Stimulated activated CD8-positive, alpha-beta memory T cell treated with anti-CD3 and anti-CD28 coated beads, Interleukin-15, amount 100 ng/mL, for 4 hours (primary cell): ENCODE results near the gene UCMA.
A peak's percentile ranks its signal among the peaks of the same experiment; 100 is the strongest.
"Not testable (repeated sequence)": the region's sequence is repeated elsewhere in the genome, so short reads cannot be mapped to it uniquely, and the experiment has no call there.

Experiments
- DNase-seq, 2 donors: peaks; one replicate each; pipeline ENCODE4 v3.0.0-alpha.2; 2020; ENCODE audit warnings: low read depth in 2 of 2

UCMA gene, protein sequence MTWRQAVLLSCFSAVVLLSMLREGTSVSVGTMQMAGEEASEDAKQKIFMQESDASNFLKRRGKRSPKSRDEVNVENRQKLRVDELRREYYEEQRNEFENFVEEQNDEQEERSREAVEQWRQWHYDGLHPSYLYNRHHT

DNA sequence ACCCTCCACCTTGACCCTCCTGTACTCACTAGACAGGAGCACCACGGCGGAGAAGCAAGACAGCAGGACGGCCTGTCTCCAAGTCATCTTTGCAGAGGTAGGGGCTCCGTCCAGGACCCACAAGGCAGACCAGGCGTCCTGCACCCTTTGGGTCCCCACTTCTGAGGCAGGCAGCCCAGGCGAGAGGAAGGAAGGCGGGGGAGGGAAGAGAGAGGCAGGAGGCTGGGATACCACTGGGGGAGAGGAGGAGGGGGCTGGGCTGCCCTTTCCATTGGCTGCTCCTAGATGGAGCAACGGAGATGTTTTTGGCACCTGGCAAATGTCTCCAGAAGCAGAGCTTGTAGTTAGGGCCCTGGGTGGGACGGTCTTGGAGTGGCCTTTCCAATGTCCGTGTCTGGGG, at the start of gene UCMA:
UCMA (minus strand) TSS at position 203 of the 400 bp plus-strand sequence; CDS start at position 87, 116 bp downstream.
- no peak for DNase-seq

DNA sequence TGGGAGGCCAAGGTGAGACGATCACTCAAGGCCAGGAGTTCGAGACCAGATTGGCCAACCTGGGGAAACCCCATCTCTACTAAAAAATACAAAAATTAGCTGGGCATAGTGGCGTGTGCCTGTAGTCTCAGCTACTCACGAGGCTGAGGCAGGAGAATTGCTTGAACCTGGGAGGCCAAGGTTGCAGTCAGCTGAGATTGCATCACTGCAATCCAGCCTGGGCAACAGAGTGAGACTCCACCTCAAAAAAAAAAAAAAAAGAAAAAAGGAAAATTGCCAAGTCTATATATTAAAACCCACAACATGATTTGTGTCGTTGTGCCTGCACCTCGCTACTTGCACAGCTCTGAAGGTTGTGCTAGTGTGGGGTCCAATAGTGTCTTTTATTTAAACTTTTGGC, 48.2 kb upstream of the UCMA start:
- DNase-seq = not testable (repeated sequence)

DNA sequence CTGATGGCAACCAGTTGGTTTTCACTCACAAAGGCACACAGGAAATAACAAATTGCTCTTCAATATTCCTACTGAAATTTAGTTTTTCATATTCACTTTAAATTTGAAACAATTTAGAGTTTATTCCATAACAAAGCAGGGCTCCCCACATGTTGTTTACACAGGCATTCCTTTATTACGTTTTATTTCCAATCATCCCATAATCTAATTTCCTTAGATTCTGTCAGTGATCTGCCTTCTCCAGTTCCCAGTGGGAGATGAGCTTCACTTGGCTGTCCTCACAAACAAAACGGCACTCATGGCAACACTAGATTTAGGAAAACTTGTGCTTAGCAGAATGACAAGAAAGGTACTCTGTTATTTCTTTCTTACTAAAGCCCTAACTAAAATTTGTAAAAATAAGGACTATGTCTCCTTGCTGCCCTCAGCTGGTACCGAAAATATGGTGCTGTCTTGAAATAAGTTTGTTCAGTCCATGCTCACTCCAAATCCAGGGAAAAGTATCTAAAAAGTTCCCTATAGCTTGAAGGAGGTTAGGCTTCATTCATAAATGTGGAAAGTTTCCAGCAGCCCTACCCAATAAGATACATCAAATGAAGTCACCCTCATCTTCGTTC, 42.7 kb upstream of the UCMA start:
- DNase-seq = no peak

DNA sequence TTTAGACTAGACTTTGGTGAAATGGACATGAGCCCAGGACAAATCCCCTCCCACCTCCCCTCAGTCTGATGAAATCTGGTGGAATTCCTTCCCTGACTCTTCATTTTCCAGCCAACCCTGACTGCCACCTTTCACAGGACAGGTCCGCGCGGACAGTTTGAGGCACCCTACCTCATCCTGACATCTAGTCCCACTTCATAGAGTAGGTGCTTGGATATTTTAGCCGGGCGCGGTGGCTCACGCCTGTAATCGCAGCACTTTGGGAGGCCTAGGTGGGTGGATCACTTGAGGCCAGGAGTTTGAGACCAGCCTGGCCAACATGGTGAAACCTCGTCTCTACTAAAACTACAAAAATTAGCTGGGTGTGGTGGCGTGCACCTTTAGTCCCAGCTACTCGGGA, 42.0 kb upstream of the UCMA start:
- not testable (repeated sequence) for DNase-seq

DNA sequence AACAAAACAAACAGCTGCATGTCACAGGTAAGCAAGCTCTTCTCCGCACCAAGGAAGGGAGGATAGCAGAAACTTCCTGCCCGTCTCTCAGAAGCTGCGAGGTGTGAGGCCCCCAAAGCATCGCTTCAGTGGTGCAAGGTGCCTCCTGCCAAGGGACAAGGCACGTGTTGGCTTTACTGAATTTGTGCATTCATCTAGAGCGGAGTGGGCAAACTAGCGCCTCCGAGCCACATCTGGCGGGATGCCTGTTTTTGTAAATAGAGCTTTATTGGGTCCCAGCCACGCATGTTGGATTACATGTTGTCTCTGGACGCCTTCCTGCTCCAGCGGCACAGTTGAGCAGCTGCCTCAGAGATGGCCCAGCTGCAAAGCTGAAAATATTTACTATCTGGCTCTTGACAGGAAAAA, 38.0 kb upstream of the UCMA start:
- no peak for DNase-seq

DNA sequence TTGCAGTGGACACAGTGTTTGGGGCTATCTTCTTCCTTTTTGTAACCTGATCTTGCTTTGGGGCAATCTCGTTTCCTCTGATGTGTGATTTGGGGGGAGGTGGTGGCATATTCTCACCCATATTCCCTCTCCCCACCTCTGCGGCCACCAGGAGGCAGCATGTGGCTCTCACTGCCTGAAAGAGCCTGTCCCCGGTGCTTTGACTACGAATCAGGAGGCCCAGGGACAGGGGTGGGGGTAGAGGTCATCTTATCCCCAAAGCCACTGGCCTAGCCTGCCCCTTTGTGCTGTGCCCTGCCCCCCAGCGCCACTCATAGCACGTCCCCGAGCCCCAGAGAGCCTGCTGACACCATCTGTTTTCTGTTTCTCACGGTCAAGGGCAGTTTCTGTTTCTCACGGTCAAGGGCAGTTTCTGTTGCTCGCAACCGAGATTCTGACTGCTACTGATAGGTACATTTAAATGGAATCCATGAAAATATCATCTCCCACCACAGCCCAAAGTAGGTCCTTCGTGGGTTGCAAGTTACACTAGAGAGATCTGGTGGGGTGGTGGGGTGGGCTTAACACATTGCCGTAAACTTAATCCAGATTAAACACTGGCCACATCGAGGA, 37.5 kb upstream of the UCMA start:
- peak in 1 of 2 donors; percentile 3 for DNase-seq

DNA sequence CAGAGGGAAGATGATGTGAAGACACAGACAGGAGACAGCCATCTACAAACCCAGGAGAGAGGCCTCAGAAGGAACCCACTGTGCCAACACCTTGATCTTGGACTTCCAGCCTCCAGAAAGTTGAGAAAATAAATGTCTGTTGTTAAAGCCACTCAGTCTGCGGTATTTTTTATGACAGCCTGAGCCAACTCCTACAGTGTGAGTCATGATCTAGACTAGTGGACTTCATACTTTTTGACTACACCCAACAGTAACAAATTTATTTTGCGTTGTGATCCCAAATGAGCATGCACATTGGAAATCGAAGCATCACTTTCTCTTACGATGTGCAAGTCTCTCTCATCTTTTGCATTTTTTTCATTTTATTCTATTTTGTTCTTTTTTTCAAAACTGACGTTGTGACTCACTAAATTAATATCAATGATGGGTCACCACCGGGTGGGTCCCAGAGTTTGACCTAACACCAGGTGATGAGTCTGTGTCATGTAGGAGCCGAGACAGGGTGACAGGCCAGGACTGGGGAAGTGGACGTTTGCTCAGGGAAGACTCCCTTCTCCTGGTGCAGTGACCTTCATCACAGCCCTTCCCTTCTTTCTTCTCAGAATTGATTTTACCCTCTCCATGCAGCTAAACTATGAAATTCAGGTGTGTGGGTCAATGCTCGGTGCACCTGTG, 36.8 kb upstream of the UCMA start:
- no peak for DNase-seq

DNA sequence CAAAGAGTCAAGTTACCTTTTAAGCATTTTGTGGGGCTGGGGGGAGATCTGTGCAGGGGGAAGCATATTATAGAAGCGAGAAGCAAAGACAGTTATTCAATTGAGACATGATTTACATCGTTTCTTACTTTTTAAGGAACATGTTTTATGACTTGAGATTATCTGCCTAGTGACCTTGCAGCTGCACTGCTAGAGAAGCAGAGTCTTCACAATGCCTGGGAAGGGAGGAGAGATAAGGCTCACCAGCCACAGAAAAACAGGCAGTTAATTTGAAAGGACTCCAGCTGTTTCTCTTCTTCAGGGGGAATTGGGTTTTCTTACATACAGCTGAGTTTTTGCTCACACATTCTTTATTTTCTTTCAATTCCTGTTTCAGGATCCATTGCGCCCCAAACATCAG, 34.7 kb upstream of the UCMA start:
- no peak for DNase-seq

DNA sequence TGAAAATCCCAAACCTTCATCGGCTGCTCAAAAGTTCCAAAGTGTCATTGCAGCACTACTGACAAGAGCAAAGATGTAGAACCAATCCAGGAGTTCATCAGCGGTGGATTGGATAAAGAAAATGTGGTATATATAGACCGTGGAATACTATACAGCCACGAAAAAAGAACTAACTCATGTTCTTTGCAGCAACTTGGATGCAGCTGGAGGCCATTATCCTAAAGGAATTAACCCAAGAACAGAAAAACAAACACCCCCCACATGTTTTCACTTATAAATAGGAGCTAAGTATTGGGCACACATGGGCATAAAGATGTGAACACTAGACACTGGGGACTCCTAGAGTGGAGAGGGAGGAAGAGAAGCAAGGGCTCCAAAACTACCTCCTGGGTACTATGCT, 34.1 kb upstream of the UCMA start:
- DNase-seq = no peak

DNA sequence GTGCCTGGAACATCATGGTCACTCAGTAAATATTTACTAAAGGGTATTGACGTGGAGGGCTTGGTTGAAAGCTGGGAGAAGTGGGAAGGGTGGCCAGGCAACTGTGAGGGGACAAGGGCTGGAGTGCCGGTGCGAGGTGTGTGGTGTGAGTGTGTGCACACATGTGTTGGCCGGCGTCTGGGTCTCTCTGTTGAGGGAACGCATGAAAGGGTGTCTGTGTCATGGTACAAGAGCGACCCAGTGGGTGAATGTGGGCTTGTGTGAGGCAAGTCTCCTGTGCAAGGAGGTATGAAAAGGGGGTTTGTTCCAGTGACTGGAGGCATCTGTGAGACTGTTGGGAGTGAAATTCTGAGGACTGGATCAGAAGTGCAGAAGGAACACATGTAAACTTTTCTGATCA, 29.4 kb upstream of the UCMA start:
- no peak for DNase-seq

DNA sequence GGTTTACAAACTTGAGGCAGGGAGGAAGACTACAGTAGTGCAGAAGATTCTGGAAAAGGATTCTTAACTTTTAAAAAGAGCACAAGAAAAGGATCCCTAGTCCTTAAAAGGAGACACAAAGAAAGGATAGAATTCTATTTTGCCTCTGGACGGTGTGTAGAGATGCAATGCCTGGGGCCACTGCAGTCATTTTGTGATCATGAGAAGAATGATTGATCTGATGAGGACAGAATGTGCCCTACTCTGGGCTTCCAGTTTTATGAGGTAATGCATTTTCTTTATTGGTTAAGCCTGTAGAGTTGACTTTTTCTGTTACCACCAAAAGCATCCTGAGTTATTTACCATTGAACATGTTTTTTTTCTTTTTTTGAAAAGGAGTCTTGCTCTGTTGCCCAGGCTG, 28.3 kb upstream of the UCMA start:
- no peak for DNase-seq

DNA sequence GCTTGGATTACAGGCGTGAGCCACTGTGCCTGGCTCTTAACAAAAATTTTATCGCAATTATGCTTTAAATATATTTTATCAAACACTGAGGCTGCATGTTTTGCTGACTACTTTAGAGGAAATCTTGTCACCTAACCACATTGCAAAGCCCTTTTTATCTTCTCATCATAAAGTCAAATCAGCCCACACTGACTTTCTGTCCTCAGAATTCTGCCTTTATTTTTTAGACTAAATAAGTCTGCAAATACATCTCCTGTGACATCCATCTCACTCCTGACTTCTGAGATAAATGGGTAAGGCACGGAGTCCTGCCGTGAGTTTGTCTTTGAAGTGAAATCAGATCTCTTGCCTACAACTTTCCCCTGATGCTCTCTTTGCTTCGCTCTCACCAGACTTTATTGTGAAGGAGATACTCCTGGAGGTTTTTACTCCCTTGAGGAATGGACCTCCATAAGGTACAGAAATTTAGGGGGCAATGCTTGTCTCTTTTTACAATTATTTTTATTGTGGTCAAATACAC, 23.5 kb upstream of the UCMA start:
- DNase-seq = no peak

DNA sequence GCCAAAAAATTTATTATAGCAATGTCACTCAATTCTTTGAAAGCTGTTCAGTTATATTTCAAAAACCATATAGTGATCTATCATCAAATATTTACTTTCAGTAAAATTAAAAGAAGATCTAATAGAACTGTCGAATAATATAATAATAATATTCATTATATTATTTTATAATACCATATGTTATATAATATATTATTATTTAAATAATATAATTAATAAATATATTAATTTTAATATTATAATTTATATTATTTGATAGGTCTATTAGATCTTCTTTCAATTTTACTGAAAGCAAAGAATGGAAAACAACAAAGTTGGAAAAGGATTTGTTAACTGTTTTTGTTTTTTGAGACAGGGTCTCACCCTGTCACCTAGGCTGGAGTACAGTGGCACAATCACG, 22.5 kb upstream of the UCMA start:
- DNase-seq = no peak

DNA sequence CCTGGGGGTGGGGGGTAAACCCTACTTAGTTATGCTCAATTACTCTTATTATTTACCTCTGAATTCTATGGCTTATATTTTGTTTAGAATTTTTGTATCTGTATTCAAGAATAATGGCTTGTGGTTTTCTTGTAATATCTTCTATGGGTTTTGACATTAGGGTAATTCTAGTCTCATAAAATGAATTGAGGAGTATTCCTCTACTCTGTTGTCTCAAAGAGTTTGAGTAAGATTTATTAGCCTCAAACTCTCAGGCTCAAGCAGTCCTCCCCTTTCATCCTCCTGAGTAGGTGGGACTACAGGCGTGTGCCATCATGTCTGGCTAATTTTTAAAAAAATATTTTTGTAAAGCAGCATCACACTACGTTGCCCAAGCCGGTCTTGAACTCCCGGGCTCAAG, 19.6 kb upstream of the UCMA start:
- DNase-seq = no peak

DNA sequence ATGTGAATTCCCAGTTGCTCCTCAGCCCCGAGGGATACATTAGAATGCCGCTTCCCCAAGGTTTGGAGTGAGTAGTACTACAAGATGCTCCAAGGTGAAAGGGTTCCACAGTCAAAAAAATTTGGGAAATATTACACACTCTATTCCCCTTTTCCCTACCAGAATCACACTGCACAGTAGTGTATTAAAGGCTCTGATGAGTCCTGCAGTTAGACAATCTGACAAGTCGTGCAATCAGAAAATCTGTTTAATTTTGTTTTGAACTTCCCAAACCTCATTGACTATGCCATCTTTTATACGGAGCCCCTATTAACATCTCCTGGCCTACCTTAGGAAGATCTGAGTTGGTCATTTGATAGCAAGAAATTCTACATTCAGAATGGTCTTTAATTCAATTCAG, 13.6 kb upstream of the UCMA start:
- DNase-seq = no peak

DNA sequence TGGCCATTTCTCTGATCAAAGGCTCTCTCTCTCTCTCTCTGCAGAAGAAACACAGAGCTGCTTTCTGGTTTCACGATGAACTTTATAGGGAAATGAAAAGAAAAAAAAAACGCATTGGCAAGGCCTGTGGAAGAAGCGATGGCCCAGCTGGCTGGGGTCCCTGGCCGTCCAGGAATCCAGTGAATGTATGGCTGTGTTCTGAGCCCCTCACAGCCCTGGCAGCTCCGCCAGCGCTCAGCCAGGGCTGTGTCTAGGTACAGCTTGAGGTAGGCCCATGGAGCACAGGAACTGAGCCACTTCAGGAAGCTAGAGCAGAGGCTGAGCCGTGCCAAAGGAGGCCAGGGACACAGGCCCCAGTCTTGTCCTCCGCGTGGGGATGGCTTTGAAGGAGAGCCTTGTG, 13.1 kb upstream of the UCMA start:
- DNase-seq = no peak

DNA sequence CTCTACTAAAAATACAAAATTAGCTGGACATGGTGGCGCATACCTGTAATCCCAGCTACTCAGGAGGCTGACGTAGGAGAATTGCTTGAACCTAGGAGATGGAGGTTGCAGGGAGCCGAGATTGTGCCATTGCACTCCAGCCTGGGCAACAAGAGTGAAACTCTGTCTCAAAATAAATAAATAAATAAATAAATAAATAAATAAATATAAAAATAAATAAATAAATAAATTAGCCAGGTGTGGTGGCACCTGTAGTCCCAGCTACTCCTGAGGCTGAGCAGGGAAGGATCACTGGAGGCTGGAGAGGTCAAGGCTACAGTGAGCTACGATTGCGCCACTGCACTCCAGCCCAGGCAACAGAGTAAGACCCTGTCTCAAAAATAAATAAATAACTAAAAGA, 8.1 kb upstream of the UCMA start:
- DNase-seq = not testable (repeated sequence)

DNA sequence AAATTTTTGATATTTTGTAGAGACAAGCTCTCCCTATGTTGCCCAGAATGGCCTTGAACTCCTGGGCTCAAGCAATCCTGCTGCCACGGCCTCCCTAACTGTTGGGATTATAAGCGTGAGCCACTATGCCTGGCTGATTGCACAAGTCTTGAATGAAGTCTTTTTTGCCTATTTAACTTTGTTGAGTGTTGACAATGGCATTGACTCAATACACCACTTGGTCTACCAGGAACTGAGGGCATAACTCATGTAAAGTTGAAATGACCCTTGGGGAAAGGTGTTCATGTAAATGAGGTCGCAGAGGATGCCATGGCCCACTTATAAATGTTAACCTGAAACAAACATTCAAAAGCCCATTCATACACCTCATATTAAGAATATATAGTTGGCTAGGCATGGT, 7.4 kb upstream of the UCMA start:
- DNase-seq = no peak

DNA sequence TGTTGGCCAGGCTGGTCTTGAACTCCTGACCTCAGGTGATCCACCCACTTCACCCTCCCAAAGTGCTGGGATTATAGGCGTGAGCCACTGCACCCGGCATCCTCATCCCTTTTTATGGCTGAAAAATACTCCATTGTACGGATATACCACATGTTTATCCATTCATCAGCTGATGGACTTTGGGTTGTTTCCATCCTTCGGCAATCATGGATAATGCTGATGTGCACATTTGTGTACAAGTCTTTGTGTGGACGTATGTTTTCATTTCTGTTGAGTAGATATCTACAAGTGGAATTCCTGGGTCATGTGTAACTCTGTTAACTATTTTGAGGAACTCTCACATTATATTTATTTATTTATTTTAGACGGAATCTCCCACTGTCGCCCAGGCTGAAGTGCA, 5.7 kb upstream of the UCMA start:
- DNase-seq = no peak

DNA sequence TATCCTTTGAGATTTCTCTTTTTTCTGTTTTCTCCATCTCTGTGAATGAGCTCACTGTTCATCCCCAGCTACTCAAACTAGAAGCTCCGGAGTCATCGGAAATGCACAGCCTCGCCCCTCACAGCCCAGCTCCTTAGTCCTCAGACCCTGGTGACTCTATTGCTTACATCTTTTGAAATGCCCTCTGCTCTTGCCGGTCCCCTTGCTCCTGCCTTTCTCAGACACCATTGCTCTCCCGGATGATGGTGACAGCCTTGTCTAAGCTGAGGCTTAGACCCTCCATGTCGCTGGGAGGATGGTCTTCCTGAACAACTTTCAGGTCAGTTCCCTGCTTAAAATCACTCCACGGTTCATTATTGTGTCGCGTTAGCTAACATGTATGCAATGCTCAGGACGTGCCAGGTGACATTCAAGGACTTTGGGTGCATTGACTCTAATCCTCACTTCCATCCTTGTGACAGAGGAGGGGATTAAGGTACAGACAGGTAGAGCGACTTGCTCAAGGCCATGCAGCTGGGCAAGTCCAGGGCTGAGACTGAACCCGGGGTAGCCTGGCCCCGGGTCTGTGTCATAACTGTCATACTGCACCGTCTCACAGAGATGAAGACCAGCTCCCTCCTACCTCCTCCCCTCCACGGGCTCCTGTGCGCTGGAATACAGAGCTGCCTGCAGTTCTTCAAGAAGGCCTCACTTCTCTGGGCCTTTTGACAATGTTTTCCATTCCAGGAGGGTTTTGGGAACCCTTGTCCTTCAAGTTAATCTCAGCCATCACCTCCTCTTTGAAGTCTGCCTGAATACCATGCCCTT, 4.3 kb upstream of the UCMA start:
- no peak for DNase-seq

DNA sequence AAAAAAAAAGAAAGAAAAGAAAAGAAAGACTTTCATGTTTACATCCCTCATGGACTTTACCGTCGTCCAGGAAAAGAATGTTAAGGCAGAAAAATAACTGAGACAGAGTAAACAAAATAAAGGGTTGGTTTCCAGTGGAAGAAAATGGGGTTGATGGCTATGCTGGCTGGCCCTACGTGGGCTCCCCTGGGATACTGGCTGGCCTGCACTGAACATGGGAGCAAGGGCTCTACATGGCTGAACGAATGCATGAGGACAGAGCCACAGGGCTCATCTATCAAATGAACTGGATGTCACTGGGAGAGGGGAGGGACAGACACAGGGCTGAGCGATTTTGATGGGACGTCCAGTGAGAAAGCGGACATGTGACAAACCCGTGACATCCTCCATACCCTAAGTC, 2.5 kb upstream of the UCMA start:
- no peak for DNase-seq

DNA sequence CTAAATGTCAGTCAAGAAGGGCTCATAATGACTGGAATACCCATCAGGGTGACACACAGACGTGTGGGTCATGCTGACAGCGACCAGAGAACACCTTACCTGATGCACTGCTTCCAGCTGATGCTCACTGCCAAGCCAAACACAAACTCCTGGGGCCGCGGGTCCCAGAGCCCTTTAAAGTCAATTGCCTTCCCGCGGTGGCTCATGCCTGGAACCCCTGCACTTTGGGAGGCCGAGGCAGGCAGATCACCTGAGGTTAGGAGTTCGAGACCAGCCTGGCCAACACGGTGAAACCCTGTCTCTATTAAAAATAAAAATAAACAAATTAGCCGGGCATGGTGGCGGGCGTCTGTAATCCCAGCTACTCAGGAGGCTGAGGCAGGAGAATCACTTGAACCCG, 562 bp upstream of the UCMA start:
- not testable (repeated sequence) for DNase-seq
